HEK293 (cell line): ENCODE results near the gene DENND1C.

Experiments used
- CTCF ChIA-PET: fragments of 350-600 bp; formaldehyde crosslinking; extraction: SDS; loops from one replicate; lab custom pipeline; 2021; ENCODE audit warnings: antibody characterized with exemption; lab: Yijun Ruan, JAX
- POLR2A ChIA-PET: fragments of 300-600 bp; formaldehyde crosslinking; extraction: SDS; loops from one replicate; lab custom pipeline; 2020; ENCODE audit warnings: antibody characterized with exemption, inconsistent platforms; lab: Yijun Ruan, JAX
- H3K27ac ChIP-seq: fragments of 200-500 bp; sonication (Bioruptor generic); 2 replicates; pipeline ENCODE4 v1.5.1; 2014; ENCODE audit warnings: low read depth, low read length, control low read depth, inconsistent platforms; ENCODE audit errors: extremely low read depth
- H3K36me3 ChIP-seq, 2 experiments: fragments of 200-500 bp in 1 of 2; sonication (Bioruptor generic) in 1 of 2; 1 replicate in 1 of 2; 2 replicates in 1 of 2; pipeline ENCODE4 v1.5.1; 2014 to 2017; ENCODE audit warnings: inconsistent platforms in 2 of 2, low read length in 2 of 2; ENCODE audit not compliant: control insufficient read depth in 2 of 2, insufficient read depth in 1 of 2
- H3K4me1 ChIP-seq: fragments of 200-500 bp; sonication (Bioruptor generic); 2 replicates; pipeline ENCODE4 v1.5.1; 2014; ENCODE audit warnings: mild to moderate bottlenecking, low read length, inconsistent platforms; ENCODE audit not compliant: control insufficient read depth, insufficient read depth
- H3K4me3 ChIP-seq: 2 replicates; pipeline ENCODE4 v1.5.1; 2011; ENCODE audit warnings: low read depth, mild to moderate bottlenecking, control low read depth, low read length, moderate library complexity
- H3K9me3 ChIP-seq: fragments of 200-500 bp; sonication (Bioruptor generic); 2 replicates; pipeline ENCODE4 v1.5.1; 2014; ENCODE audit warnings: low read depth, low read length, inconsistent platforms; ENCODE audit not compliant: control insufficient read depth, insufficient read depth
- KLF7 ChIP-seq: fragments of 450-650 bp; formaldehyde crosslinking; IDR thresholded peaks from 2 replicates; pipeline ENCODE4 v1.5.1; 2016; ENCODE audit warnings: missing biosample characterization, missing genetic modification characterization, borderline replicate concordance
- PRDM1 ChIP-seq: fragments of 450-650 bp; formaldehyde crosslinking; IDR thresholded peaks from 2 replicates; pipeline ENCODE4; 2016; ENCODE audit warnings: missing biosample characterization, missing genetic modification characterization
- REPIN1 ChIP-seq: fragments of 450-650 bp; formaldehyde crosslinking; IDR thresholded peaks from 2 replicates; pipeline ENCODE4 v1.5.1; 2017; ENCODE audit warnings: missing biosample characterization, missing genetic modification characterization, low read depth
- SP2 ChIP-seq: fragments of 450-650 bp; formaldehyde crosslinking; IDR thresholded peaks from 2 replicates; pipeline ENCODE4 v1.5.1; 2016; ENCODE audit warnings: missing biosample characterization, missing genetic modification characterization
- TRIM28 ChIP-seq: IDR thresholded peaks from 2 replicates; pipeline ENCODE4 v1.6.1; 2011; ENCODE audit warnings: low read length, control low read depth, borderline replicate concordance
- ZNF169 ChIP-seq: fragments of 450-650 bp; formaldehyde crosslinking; IDR thresholded peaks from 2 replicates; pipeline ENCODE4 v1.5.1; 2016; ENCODE audit warnings: missing biosample characterization, missing genetic modification characterization
- ZNF2 ChIP-seq: fragments of 450-650 bp; formaldehyde crosslinking; IDR thresholded peaks from 2 replicates; pipeline ENCODE4 v1.5.1; 2016; ENCODE audit warnings: missing biosample characterization, missing genetic modification characterization
- ZNF23 ChIP-seq: fragments of 450-650 bp; formaldehyde crosslinking; IDR thresholded peaks from 2 replicates; pipeline ENCODE4 v1.5.1; 2016; ENCODE audit warnings: missing biosample characterization, missing genetic modification characterization, borderline replicate concordance
- ZNF404 ChIP-seq: fragments of 450-650 bp; formaldehyde crosslinking; IDR thresholded peaks from 2 replicates; pipeline ENCODE4 v1.5.1; 2017; ENCODE audit warnings: missing biosample characterization, missing genetic modification characterization
- ZNF426 ChIP-seq: fragments of 450-650 bp; formaldehyde crosslinking; IDR thresholded peaks from 2 replicates; pipeline ENCODE4 v1.5.1; 2017; ENCODE audit warnings: missing biosample characterization, missing genetic modification characterization, mild to moderate bottlenecking, inconsistent platforms, moderate library complexity
- ZNF530 ChIP-seq: fragments of 450-650 bp; formaldehyde crosslinking; IDR thresholded peaks from 2 replicates; pipeline ENCODE4 v1.5.1; 2016; ENCODE audit warnings: low read depth, missing biosample characterization, missing genetic modification characterization
- ZNF549 ChIP-seq: fragments of 450-650 bp; IDR thresholded peaks from 2 replicates; pipeline ENCODE4 v1.5.1; 2018; ENCODE audit warnings: missing biosample characterization, missing genetic modification characterization, mild to moderate bottlenecking, inconsistent platforms, moderate library complexity
- ZNF626 ChIP-seq: fragments of 450-650 bp; sonication (Bioruptor Pico); formaldehyde crosslinking; IDR thresholded peaks from 2 replicates; pipeline ENCODE4 v1.5.1; 2018; ENCODE audit warnings: missing biosample characterization, missing genetic modification characterization, inconsistent platforms
- ZNF629 ChIP-seq: fragments of 450-650 bp; formaldehyde crosslinking; IDR thresholded peaks from 2 replicates; pipeline ENCODE4 v1.5.1; 2017; ENCODE audit warnings: missing biosample characterization, missing genetic modification characterization
- ZNF670 ChIP-seq: fragments of 450-650 bp; formaldehyde crosslinking; IDR thresholded peaks from 2 replicates; pipeline ENCODE4 v1.5.1; 2016; ENCODE audit warnings: missing biosample characterization, missing genetic modification characterization, low read depth
- ZNF677 ChIP-seq: fragments of 450-650 bp; IDR thresholded peaks from 2 replicates; pipeline ENCODE4 v1.5.0; 2018; ENCODE audit warnings: missing biosample characterization, mild to moderate bottlenecking, missing genetic modification characterization, moderate library complexity
- ZNF776 ChIP-seq: fragments of 450-650 bp; formaldehyde crosslinking; IDR thresholded peaks from 2 replicates; pipeline ENCODE4 v1.5.0; 2017; ENCODE audit warnings: missing biosample characterization, missing genetic modification characterization, borderline replicate concordance
- ZNF791 ChIP-seq: fragments of 450-650 bp; formaldehyde crosslinking; IDR thresholded peaks from 2 replicates; pipeline ENCODE4 v1.5.1; 2016; ENCODE audit warnings: missing biosample characterization, missing genetic modification characterization
- TF ChIP-seq, protein P1 (sequence below): fragments of 450-650 bp; formaldehyde crosslinking; IDR thresholded peaks from 2 replicates; pipeline ENCODE4 v1.5.1; 2016; ENCODE audit warnings: missing biosample characterization, missing genetic modification characterization
- TF ChIP-seq, protein P2 (sequence below): fragments of 450-650 bp; formaldehyde crosslinking; IDR thresholded peaks from 2 replicates; pipeline ENCODE4 v1.5.1; 2016; ENCODE audit warnings: missing biosample characterization, missing genetic modification characterization

The DENND1C gene

DNA sequence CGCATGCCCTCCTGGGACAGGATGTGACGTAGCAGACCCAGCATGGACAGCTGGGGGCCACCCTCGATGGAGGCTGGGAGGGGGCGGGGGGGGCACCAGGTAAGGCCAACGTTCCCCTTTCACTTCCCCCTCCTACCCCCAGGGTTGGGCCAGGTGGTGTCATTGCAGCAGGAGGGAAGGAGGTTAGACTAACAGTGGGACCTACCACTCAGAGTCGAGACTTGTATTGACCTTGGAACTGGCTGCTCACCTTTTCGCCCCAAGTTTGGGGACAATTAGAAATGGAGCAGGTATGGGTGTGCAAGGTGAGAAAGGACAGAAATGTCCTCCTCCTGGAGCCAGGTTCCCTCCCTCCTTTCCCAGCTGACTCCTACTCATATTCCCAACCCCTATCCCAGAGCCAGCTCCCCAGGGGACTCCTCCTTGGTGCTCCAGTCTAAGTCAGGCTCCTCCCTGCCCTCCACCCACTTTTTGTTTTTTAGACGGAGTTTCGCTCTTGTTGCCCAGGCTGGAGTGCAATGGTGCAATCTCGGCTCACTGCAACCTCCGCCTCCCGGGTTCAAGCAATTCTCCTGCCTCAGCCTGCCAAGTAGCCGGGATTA lies 39.4 kb downstream of the DENND1C start (continued):
- TF ChIP-seq TRIM28 (no peak), ZNF169 (tag by site-specific recombination) (no peak), ZNF629 (tag by site-specific recombination) (no peak), PRDM1 (tag by site-specific recombination) (no peak), ZNF23 (tag by site-specific recombination) (no peak), SP2 (tag by site-specific recombination) (no peak), ZNF426 (tag by site-specific recombination) (no peak)
- TF ChIP-seq, protein P1, sequence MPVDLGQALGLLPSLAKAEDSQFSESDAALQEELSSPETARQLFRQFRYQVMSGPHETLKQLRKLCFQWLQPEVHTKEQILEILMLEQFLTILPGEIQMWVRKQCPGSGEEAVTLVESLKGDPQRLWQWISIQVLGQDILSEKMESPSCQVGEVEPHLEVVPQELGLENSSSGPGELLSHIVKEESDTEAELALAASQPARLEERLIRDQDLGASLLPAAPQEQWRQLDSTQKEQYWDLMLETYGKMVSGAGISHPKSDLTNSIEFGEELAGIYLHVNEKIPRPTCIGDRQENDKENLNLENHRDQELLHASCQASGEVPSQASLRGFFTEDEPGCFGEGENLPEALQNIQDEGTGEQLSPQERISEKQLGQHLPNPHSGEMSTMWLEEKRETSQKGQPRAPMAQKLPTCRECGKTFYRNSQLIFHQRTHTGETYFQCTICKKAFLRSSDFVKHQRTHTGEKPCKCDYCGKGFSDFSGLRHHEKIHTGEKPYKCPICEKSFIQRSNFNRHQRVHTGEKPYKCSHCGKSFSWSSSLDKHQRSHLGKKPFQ, result no peak
- TF ChIP-seq, all 188 proteins: peak for 0

DNA sequence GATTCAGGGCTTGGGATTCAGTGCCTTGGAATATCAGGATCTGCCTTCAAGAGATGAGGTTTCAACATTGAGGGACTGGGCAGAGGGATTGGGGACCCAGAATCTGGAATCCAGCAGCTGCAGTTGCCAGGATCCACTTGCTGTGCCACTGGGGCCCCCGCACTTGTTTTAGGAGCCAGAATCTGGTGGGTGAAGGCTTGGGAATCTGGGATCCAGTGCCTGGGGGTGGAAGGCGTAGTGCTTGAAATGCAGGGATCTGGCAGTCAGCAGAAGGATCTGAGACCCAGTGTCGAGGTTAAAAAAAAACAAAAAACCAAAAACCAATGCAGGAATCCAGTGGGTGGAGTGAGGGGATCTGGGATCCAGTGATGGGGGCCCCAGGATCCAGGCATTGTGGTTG lies 40.7 kb downstream of the DENND1C start:
- POLR2A ChIA-PET, result no interaction called here
- Histone ChIP-seq H3K36me3 (no peaks in the 10 kb centered on the region; a peak in 1 of 3 replicates), H3K27ac (no peak overlapping the region), H3K9me3 (no peaks in the 10 kb centered on the region), H3K4me3 (no peak overlapping the region)
- TF ChIP-seq ZNF626 (tag by site-specific recombination) (no peak), REPIN1 (tag by site-specific recombination) (no peak), KLF7 (tag by site-specific recombination) (no peak)
- TF ChIP-seq, protein P2, sequence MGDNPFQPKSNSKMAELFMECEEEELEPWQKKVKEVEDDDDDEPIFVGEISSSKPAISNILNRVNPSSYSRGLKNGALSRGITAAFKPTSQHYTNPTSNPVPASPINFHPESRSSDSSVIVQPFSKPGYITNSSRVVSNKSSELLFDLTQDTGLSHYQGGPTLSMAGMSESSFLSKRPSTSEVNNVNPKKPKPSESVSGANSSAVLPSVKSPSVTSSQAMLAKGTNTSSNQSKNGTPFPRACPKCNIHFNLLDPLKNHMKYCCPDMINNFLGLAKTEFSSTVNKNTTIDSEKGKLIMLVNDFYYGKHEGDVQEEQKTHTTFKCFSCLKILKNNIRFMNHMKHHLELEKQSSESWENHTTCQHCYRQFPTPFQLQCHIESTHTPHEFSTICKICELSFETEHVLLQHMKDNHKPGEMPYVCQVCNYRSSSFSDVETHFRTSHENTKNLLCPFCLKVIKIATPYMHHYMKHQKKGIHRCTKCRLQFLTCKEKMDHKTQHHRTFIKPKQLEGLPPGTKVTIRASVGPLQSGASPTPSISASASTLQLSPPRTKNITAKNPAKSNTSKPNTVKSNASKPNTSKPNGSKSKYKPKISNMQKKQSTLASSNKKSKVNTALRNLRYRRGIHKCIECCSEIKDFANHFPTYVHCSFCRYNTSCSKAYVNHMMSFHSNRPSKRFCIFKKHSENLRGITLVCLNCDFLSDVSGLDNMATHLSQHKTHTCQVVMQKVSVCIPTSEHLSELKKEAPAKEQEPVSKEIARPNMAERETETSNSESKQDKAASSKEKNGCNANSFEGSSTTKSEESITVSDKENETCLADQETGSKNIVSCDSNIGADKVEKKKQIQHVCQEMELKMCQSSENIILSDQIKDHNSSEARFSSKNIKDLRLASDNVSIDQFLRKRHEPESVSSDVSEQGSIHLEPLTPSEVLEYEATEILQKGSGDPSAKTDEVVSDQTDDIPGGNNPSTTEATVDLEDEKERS, result no peak
- TF ChIP-seq, all 188 proteins: peak for 0
- CTCF ChIA-PET, result no interaction called here
- no peaks in the 10 kb centered on the region for H3K4me1 ChIP-seq

DNA sequence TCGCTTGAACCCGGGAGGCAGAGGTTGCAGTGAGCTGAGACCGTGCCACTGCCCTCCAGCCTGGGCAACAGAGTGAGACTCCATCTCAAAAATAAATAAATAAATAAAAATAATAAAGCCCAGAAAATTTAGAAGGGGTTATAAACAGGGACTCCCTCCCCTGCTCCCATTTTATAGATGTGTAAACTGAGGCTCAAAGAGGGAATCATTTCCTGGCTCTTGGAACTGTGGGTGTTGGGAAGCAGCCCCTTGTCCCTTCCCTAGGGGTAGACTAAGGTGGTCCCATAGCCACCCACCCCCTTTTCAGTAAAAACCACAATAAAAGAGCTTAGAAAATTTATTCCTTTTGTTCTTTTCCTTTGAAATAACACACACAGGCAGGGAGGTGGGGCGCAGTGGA lies 41.8 kb downstream of the DENND1C start:
- H3K4me3 ChIP-seq, result no peak overlapping the region
- ChIA-PET CTCF (interaction anchor here (0.5 kb wide), 2 partner anchors 17 to 65 kb away, joined by 4 read pairs; no protein-coding TSS in a partner anchor), POLR2A (no interaction called here)
- no peaks in the 10 kb centered on the region for H3K4me1 ChIP-seq
- TF ChIP-seq ZNF549 (tag by site-specific recombination) (no peak), ZNF404 (tag by site-specific recombination) (no peak), ZNF791 (tag by site-specific recombination) (no peak), ZNF677 (tag by site-specific recombination) (no peak), ZNF776 (tag by site-specific recombination) (no peak), ZNF530 (tag by site-specific recombination) (no peak), ZNF169 (tag by site-specific recombination) (no peak), ZNF626 (tag by site-specific recombination) (no peak), ZNF670 (tag by site-specific recombination) (no peak), ZNF2 (tag by site-specific recombination) (no peak)
- no peaks in the 10 kb centered on the region; a peak in 1 of 3 replicates for H3K36me3 ChIP-seq
- no peaks in the 10 kb centered on the region for H3K9me3 ChIP-seq
- H3K27ac ChIP-seq, result no peak overlapping the region
